ENCODE measurements around the gene GNAL. TPM values are rescaled to one million over a fixed set of nuclear protein-coding genes. Genes with fewer than 3 reads are reported as not detected.

GNAL gene
- total RNA-seq, 1 donor from 2014 or later, result 4.5 TPM

- H3K4me1 Mint-ChIP-seq (ENCODE audit: low read depth, unreplicated experiment), result no peaks in the 10 kb centered on the region
- no peaks in the 10 kb centered on the region for H3K36me3 ChIP-seq (ENCODE audit: insufficient read depth, low read length)
- H3K36me3 Mint-ChIP-seq (ENCODE audit: low read depth, unreplicated experiment), result no peaks in the 10 kb centered on the region
- no peak overlapping the region for H2AFZ ChIP-seq (ENCODE audit: low read depth, low read length)
- no peaks in the 10 kb centered on the region for H3K9me3 ChIP-seq (ENCODE audit: insufficient read depth, low read depth, low read length)
- peaks cover 2% of the 10 kb centered on the region for H3K9me3 Mint-ChIP-seq (ENCODE audit: unreplicated experiment)
- DNase-seq (ENCODE audit: low read depth) (no peak), FAIRE-seq (no peak)
- peaks cover 5% of the 10 kb centered on the region for H3K27me3 Mint-ChIP-seq (ENCODE audit: low read depth, unreplicated experiment)
- H3K9ac ChIP-seq (ENCODE audit: low read length), result no peak overlapping the region
- H3K79me2 ChIP-seq (ENCODE audit: insufficient read depth, low read length), result no peaks in the 10 kb centered on the region
- no peak overlapping the region for H3K4me2 ChIP-seq (ENCODE audit: low read length)
- peaks cover 3% of the 10 kb centered on the region for H3K27me3 ChIP-seq (ENCODE audit: insufficient read depth, low read length)
- no peak overlapping the region for H3K4me3 Mint-ChIP-seq (ENCODE audit: unreplicated experiment)
- H3K4me1 ChIP-seq (ENCODE audit: insufficient read depth, low read length), result no peaks in the 10 kb centered on the region
- no peak overlapping the region for H3K4me3 ChIP-seq (ENCODE audit: insufficient read depth, low read depth, low read length)
- TF ChIP-seq CTCF (IDR thresholded peaks at IDR 0.05; ENCODE audit: insufficient read depth, low read depth, low read length), result no peak
- no peak for TF ChIP-seq EZH2 (IDR thresholded peaks at IDR 0.05; ENCODE audit: insufficient read depth, low read length)
- no peak overlapping the region for H3K27ac Mint-ChIP-seq (ENCODE audit: unreplicated experiment)
- H3K27ac ChIP-seq (ENCODE audit: low read depth, low read length), result no peak overlapping the region
- H4K20me1 ChIP-seq (ENCODE audit: insufficient read depth, low read length), result no peaks in the 10 kb centered on the region
Measured at GRCh38 chr18:11799066-11799465, 110.0 kb downstream of the GNAL start.

DNA sequence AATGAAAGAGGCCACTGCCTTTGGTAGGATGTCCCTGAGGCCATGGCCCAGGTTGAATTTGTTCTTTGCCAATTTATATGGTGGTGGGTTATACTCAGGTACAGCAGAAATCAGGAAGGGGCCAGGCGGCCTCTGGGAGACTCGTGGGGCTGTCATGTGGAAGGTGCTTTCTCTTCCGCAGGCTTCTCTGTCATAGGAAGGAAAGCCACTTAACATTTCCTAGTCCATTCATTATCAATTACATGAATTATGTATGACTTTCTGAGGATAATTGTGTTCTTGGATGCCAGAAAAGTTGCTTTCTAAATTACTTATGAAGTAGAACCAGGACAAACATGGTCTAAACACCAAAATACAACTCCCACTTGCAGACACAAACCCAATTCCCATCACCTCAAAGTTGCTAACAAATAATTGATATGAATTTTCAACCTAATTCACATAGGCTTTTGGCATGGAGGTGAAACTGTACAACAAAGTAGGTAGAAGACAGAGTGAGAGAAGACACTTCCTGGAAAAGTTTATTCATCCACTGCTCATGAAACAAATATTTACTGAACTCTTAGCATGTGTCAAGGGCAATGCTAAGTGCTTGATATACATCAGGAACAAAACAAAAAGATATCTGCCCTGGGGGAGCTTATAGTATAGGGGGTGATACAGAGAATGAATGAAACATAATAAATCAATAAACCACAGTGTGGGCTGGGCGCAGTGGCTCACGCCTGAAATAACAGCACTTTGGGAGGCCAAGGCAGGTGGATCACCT, 111.7 kb downstream of the GNAL start:
- Histone ChIP-seq H4K20me1 (ENCODE audit: insufficient read depth, low read length) (no peaks in the 10 kb centered on the region), H3K9ac (ENCODE audit: low read length) (no peak overlapping the region), H3K36me3 (ENCODE audit: insufficient read depth, low read length) (no peaks in the 10 kb centered on the region), H3K79me2 (ENCODE audit: insufficient read depth, low read length) (no peaks in the 10 kb centered on the region), H3K4me2 (ENCODE audit: low read length) (no peak overlapping the region), H3K27ac (ENCODE audit: low read depth, low read length) (no peak overlapping the region), H3K27me3 (ENCODE audit: insufficient read depth, low read length) (peaks cover 3% of the 10 kb centered on the region), H3K4me1 (ENCODE audit: insufficient read depth, low read length) (no peaks in the 10 kb centered on the region), H2AFZ (ENCODE audit: low read depth, low read length) (no peak overlapping the region), H3K4me3 (ENCODE audit: insufficient read depth, low read depth, low read length) (no peak overlapping the region), H3K9me3 (ENCODE audit: insufficient read depth, low read depth, low read length) (no peaks in the 10 kb centered on the region)
- Mint-ChIP-seq H3K9me3 (ENCODE audit: unreplicated experiment) (peaks cover 2% of the 10 kb centered on the region), H3K4me1 (ENCODE audit: low read depth, unreplicated experiment) (peaks cover 2% of the 10 kb centered on the region), H3K36me3 (ENCODE audit: low read depth, unreplicated experiment) (no peaks in the 10 kb centered on the region), H3K4me3 (ENCODE audit: unreplicated experiment) (no peak overlapping the region), H3K27me3 (ENCODE audit: low read depth, unreplicated experiment) (peaks cover 5% of the 10 kb centered on the region), H3K27ac (ENCODE audit: unreplicated experiment) (no peak overlapping the region)
- DNase-seq (ENCODE audit: low read depth) (no peak), FAIRE-seq (no peak)
- TF ChIP-seq CTCF (IDR thresholded peaks at IDR 0.05; ENCODE audit: insufficient read depth, low read depth, low read length) (no peak), EZH2 (IDR thresholded peaks at IDR 0.05; ENCODE audit: insufficient read depth, low read length) (no peak)

DNA sequence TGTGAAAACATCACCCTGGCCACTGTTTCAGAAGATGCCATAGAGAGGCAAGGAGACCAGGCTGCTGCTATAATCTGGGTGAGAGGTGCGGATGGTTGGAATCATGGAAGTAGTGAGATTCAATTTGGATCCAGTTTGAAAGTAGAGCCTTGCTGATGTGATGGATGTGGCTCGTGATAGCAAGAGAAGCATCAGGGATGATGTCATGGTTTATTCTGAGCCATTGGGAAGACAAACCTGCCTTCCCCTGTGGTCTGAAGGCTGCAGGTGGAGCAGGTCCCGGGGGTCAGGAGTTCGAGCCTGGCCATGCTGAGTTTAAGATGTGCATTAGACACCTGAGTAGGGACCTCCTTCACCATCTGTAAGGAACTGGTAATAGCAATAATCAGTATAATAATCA, 112.5 kb downstream of the GNAL start:
- Mint-ChIP-seq H3K27me3 (ENCODE audit: low read depth, unreplicated experiment) (peaks cover 5% of the 10 kb centered on the region), H3K4me1 (ENCODE audit: low read depth, unreplicated experiment) (peaks cover 10% of the 10 kb centered on the region), H3K9me3 (ENCODE audit: unreplicated experiment) (peaks cover 2% of the 10 kb centered on the region), H3K4me3 (ENCODE audit: unreplicated experiment) (no peak overlapping the region), H3K36me3 (ENCODE audit: low read depth, unreplicated experiment) (no peaks in the 10 kb centered on the region), H3K27ac (ENCODE audit: unreplicated experiment) (no peak overlapping the region)
- Histone ChIP-seq H2AFZ (ENCODE audit: low read depth, low read length) (no peak overlapping the region), H3K9ac (ENCODE audit: low read length) (no peak overlapping the region), H3K79me2 (ENCODE audit: insufficient read depth, low read length) (no peaks in the 10 kb centered on the region), H3K36me3 (ENCODE audit: insufficient read depth, low read length) (no peaks in the 10 kb centered on the region), H3K9me3 (ENCODE audit: insufficient read depth, low read depth, low read length) (no peaks in the 10 kb centered on the region), H3K4me2 (ENCODE audit: low read length) (no peak overlapping the region), H3K27ac (ENCODE audit: low read depth, low read length) (no peak overlapping the region), H3K27me3 (ENCODE audit: insufficient read depth, low read length) (peaks cover 3% of the 10 kb centered on the region), H4K20me1 (ENCODE audit: insufficient read depth, low read length) (no peaks in the 10 kb centered on the region), H3K4me3 (ENCODE audit: insufficient read depth, low read depth, low read length) (no peak overlapping the region), H3K4me1 (ENCODE audit: insufficient read depth, low read length) (no peaks in the 10 kb centered on the region)
- no peak for DNase-seq (ENCODE audit: low read depth)
- no peak for TF ChIP-seq CTCF (IDR thresholded peaks at IDR 0.05; ENCODE audit: insufficient read depth, low read depth, low read length)
- TF ChIP-seq EZH2 (IDR thresholded peaks at IDR 0.05; ENCODE audit: insufficient read depth, low read length), result no peak
- FAIRE-seq, result no peak
